NCI-H187 (cell line): ENCODE measurements around the gene TRIM50.
"Not testable (repeated sequence)": the region's sequence is repeated elsewhere in the genome, so short reads cannot be mapped to it uniquely, and the experiment has no call there.

Source experiments
- DNase-seq, 2 experiments: peaks; one replicate each; lab custom pipeline; 2025; lab: John Stamatoyannopoulos, UW

TRIM50 gene

DNA sequence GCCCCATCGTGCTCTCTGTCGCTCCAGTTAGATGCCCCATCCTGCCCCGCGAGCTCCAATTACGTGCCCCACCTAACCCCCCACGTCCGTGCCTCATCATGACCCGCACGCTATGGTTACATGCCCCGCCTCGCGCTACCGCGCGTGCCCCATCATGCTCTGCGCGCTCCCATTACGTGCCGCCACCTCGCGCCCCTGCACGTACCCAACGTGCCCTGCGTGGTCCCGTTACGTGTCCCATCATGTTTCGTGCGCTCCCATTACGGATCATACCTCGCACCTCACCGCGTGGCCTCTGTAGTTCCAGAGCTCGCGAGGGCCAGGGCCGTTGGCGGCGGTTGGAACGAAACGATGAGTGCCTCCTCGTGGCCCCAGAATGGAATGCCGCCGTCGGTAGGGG lies at the start of gene TRIM50, which contains the start of gene FKBP6:
Gene TRIM50 (minus strand): TSS at position 161 of the 400 bp plus-strand sequence. CDS start 3,295 bp downstream, outside the sequence.
Gene FKBP6 (plus strand): TSS at position 240 of the 400 bp plus-strand sequence. CDS start 268 bp downstream, outside the sequence.
- not testable (repeated sequence) for DNase-seq

DNA sequence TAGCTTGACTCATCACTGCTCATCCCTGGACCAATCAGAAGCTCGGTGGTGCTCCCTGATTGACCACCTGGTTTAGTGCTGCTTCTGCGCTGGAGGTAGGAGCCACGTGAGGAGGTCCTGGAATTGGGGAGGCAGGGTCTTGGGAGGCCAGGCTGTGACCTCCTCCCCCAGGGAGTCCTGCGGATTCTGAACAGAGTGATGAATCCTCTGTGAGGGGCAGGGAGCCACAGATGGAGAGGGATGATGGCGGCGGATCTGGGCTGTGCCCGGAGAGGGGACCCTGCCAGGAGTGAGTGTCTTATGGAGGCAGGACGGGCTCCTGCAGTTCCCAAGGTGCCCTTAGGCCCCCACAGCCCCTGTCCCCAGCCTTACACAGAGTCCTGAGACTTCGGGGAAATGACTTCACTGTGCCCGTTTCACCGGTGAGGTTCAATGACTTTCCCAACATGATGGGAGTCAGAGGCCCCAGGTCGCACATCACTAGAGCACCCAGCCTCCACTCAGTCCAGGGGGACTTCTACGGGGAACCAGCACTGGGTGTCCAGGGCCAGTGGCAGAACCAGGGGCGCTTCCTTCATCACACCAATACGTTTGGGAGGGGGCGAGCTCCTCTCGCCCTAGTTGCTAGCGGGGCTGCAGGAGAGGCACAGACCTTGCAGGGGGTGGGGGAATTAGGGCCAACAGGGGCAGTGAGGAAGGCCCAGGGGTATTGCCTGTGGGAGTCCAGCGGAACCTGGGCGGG lies 49.0 kb upstream of the TRIM50 start:
- no peak for DNase-seq

DNA sequence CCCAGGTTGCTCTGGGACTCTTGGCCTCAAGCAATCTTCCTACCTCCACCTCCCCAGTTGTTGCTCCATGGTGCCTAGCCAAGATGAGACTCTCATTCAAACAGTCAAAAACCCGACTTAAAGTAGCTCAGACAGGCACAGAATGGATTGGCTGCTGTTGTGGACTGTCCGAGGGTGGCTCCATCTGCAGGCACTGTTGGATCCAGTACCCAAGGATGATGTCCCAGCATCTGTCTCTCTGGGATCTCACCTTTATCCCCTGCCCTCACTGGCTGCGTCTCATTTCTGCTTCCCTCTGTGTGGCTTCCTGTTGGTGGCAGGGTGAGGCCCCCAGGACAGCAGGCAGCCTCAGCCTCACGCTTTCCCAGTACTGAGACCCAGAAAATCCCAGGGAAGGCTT lies 48.4 kb upstream of the TRIM50 start:
- not testable (repeated sequence) for DNase-seq

DNA sequence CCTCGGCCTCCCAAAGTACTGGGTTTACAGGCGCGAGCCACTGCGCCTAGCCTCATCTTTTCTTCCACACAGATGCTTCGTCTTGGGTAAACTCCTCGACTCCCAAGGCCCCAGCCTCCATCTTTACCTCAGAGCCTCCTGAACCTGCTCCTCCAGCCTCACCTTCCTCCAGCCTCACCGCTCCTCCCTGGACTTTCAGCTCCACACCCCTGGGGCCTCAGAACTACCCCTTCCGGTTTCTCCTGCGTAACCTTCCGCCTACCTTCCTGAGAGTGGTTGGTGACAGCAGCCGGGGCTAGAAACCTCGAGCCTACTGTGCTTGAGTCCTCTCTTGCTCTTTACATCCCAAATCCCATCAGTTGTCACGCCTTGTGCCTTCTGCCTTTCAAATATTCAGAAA lies 45.9 kb upstream of the TRIM50 start:
- no peak for DNase-seq

DNA sequence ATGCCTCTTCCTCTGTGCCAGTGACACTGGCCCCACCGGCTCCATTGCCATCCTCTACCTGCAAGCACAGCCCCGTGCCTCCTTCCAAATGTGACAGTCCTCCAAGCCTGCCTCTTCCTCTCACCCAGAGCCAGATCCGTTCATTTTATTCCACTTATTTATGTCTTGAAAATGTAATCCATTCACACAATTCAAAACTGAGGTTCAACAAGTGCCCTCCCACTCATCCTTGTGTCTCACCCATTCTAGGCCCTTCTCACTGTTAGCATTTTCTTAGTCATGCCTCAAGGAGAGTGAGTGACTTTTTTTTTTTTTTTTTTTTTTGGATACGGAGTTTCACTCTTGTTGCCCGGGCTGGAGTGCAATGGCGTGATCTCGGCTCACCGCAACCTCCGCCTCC lies 41.7 kb upstream of the TRIM50 start:
- no peak for DNase-seq

DNA sequence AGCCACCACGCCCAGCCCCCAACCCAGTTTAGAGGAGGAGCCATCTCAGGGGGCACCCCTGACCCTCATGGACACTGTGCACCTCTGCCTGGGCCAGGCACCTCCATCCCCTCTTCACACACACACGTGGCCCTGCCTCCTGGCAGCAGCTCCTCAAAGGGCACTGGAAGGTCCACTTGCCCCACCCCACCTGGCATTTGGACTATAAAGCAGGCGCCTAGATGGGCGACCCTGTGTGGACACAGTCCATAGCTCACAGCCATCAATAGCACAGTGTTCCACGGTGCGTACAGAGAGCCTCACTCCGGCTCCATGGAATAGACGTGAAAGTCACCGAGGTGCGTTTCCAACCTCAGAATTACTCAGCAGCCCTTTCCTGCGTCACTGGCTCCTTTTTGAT lies 41.1 kb upstream of the TRIM50 start:
- DNase-seq: no peak

DNA sequence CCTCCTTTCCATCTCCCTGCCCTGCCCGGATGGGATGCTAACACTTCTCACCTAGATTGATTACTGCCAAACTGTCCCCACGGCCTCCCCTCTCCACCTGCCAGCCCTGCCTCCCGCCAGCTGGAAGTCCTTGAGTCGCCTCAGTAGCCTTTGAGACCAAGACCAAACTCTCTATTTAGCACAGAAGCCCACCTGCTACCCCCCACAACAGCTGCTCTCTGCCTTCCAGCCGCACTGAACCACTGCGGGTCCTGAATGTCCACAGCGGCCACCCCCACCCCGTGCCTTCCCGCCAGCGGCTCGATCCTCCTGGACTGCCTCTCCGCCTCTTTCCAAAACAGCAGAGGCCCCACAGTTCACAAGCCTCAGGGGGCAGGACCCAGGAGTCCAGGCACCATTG lies 39.1 kb upstream of the TRIM50 start:
- DNase-seq: no peak

DNA sequence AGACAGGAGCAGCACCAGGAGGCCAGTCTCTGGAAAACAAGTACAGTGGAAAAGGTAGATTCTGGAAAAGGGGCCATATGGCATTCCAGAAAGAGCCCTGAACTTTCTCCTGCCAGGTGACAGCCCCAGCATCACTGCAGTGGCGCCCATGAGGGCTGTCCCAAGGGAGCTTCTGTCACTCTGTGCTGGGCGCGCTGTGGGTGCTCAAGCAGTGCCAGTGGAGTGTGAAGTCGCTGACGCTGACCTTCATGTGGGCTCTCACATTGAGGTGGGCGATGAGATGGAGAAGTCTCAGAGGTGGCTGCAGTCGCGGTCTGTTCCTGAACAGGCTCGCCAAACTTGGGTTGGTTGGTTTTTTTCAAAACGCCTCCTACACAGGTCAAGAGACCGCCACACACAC lies 38.2 kb upstream of the TRIM50 start:
- DNase-seq: no peak

DNA sequence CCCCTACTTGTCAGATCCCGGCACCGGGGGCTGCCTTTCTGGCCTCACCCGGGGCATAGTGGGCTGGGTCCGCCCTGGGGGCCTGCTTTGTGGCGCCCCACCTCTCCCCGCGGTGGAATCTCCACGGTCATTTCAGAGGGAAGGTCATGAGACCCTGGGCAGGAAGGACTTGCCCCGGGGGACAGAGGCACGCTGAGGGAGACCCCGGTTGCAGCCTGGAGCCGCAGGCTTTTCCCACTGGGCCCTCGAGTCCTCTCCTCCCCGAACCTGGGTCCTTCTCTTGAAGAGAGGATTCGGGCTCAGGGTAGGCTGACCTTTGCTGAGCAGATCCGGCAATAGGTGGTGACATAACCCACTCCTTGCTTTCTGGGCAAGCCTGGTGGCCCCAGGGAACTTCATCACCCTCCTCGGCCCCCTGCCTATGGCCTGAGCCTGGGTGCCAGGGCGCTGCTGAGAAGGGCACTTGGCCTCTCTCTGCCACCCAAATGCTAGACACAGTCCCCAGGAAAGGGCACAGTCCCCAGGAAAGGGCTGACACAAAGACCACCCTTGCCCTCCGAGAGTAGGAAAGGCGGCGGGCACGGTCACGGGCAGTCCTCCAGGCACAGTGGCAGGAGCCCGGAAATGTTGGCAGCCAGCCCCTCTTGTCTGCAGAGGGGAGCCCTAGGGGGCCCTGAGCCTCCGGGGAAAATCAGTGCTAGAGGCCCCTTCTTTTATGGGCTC lies 36.3 kb upstream of the TRIM50 start:
- no peak for DNase-seq

DNA sequence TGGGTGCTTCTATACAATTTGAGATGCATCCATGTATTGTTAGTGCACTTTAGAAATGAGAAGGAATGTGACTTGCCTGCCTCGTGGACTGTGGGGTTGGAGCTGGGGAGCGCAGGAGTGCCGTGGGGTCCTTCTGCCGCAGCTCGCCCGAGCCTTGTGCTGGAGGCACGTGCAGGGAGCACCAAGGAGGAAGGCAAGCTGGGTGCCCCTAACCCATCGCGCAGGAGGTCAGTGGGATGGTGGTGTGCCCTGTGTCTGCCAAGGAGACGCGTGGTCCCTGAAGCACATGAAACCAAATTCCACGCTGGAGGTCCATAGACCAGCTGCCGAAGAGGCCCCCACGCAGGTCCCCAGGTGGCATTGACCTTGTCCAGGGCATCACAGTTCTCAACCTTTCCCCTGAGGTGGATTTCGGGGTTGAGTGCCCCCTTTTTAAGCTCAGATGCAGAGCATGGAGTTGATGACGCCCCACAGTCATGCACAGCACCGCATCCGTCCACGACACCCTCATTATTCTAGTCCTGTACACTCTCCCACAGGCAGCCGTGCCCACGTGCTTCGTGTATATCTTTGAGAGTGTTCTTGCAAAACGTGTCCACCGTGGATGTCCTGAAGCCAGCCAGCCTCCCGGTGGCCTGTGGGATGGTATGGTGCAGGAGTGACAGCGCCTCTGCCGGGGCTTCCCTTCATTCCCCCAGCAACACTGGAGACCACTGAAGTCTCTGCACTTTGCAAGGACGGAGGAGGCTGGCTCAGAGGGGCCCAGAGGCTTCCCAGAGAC lies 35.5 kb upstream of the TRIM50 start:
- DNase-seq: no peak

DNA sequence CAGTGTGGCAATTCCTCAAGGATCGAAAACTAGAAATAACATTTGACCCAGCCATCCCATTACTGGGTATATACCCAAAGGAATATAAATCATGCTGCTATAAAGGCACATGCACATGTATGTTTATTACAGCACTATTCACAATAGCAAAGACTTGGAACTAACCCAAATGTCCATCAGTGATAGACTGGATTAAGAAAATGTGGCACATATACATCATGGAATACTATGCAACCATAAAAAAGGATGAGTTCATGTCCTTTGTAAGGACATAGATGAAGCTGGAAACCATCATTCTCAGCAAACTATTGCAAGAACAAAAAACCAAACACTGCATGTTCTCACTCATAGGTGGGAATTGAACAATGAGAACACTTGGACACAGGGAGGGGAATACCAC lies 32.7 kb upstream of the TRIM50 start:
- not testable (repeated sequence) for DNase-seq

DNA sequence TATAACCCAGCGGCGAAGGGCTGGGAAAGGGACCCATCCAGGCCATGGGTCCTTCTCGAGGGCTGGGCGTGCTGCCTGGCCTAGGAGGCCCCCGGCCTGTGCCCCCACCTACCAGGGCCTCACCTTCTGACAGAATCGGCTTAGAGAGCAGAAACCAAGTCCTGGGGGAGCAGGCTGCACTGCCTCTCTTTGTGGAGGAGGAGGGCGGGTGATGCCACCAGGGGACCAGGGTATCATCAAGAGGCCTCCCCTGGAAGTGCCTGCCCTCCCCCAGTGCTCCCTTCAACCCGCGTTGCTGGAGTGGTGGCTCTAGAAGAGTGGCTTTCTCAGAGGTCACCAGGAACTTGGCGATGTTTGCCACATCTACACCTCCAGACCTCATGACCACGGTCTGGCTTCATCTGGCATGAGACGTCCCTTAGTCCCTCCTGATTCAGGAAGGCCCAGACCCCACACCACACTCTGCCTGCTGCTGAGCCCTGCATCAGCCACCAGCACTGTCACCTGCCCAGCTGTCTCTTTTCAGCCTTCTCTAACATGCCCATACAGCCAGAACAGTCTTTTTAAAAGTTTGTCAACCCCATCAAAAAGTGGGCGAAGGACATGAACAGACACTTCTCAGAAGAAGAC lies 32.0 kb upstream of the TRIM50 start:
- no peak for DNase-seq

DNA sequence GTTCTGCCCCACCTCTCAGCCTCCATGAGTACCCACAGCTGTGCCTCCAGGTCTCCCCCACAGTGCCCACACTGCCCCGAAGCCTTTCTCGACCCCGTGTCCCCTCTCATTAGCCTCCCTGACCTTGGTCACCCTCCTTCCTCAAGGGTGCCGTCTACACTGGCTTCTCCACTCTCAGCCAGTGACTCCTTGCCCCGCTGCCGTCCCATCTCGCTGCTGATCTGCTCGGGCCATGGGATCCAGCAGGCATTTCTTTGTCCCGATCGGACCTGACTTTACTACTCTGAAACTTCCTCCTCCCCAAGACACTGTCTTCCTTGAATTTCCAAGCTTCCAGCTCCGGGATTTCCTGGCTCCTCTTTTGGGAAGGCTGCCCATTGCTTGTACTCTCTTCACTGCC lies 31.4 kb upstream of the TRIM50 start:
- no peak for DNase-seq

DNA sequence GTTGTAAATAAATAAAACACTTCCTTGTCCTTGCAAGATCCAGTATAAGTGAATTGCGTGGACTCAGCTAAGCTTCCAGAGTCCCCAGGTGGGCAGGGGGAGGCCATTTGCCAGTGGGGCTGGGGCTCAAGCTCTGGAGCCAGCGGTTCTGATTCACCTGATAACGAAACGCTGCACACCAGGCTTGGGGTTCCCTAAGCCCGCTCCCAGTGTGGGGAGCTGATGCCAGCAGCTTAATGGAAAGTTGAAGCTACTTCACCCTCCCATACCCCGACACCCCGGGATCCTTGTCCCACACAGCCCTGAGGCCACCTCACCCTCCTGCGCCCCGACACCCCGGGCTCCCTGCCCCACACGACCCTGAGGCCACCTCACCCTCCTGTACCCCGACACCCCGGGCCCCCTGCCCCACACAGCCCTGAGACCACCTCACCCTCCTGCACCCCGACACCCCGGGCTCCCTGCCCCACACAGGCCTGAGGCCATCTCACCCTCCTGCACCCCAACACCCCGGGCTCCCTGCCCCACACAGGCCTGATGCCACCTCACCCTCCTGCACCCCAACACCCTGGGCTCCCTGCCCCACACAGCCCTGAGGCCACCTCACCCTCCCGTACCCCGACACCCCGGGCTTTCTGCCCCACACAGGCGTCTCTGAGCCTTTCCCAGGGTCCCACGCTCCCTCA lies 30.9 kb upstream of the TRIM50 start:
- no peak for DNase-seq

DNA sequence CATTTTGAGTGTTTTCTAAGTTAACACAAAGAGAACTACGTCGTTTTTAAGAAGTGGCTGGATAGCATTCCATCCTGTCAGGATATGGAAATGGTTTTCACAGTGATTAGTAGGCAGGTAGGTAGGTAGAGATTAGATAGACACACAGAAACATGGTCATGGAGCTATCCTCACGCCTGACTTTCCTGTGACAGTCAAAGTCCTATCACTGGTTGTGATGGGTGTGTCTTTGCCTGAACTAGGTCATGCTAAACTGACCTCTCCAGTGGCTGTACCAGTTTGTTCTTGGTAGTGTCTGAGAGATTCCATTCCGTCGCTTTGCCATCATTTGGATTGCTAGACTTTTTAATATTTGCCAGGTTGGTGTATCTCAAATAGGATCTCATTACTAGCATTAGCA lies 28.3 kb upstream of the TRIM50 start:
- DNase-seq: no peak

DNA sequence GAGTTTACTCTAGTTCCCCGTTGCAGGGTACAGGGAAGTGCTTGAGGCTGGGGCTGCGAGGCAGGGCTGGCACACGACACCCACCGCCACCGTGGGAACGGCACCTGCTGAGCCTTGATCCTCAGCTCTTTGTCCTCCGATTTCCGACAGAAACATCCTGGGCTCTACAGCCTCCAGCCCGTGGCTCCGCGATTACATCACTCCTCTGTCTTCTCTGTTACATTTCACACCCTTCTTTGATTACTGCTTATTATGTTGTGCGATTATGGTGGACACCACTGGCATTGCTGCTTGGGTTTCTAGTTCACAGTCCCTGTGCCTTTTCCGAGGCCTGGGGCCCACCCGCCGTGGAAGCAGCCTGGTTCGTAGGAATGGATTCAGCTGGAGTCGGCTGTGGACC lies 26.9 kb upstream of the TRIM50 start:
- DNase-seq: no peak

DNA sequence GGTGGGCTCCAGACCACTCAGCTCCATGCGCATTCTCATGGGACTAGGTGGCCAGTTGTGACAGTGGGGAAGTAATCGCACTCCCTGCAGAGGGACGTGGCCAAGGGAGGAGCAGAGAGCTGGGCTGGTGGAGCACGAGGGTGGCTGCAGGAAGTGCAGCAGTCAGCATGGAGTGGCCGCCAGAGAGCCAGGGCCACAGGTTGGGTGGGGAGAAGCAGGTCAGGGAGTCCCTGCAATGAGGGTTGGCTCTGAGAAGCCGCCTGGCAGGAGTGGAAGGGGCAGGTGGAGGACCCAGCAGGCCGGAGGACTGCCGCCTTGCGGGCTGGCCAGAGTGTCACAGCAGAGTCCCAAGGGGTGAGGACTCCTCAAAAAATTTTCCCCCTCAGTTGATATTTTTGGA lies 26.3 kb upstream of the TRIM50 start:
- DNase-seq: no peak

DNA sequence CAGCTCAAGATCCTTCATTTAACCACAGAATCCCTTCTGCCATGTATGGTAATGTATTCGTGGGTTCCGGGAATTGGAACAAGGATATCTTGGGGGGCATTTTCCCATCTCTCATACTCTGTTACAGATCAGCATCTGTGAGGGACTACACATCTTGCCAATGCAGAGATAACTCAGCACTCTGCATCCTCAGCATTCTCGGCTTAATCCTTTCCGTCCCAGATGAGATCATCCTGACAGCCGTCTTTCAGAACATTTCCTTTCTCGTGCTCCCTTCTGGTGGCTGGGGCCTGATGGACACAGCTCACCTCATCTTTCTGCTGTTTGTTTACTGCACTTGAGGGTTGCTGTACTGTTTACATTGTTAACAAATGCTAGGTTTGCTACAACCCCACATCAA lies 25.4 kb upstream of the TRIM50 start:
- no peak for DNase-seq

DNA sequence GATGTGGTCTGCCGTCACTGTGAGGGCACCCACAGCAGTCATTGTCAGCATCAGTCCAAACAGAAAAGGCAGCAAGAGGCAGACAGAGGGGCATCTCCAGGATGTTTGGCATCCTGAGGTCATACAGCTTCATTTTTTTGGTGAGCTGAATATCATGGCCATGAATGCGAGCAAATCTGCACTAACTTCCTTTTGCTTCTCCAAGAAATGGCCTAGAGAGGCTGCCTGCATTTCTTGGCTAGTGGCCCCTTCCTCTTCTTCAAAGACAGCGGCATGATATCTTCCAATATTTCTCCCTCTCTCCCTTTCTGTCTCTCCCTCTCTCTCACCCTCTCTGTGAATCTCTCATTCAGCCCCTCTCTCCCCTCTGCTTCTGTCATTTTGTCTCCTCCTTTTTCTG lies 24.9 kb upstream of the TRIM50 start:
- DNase-seq: no peak

DNA sequence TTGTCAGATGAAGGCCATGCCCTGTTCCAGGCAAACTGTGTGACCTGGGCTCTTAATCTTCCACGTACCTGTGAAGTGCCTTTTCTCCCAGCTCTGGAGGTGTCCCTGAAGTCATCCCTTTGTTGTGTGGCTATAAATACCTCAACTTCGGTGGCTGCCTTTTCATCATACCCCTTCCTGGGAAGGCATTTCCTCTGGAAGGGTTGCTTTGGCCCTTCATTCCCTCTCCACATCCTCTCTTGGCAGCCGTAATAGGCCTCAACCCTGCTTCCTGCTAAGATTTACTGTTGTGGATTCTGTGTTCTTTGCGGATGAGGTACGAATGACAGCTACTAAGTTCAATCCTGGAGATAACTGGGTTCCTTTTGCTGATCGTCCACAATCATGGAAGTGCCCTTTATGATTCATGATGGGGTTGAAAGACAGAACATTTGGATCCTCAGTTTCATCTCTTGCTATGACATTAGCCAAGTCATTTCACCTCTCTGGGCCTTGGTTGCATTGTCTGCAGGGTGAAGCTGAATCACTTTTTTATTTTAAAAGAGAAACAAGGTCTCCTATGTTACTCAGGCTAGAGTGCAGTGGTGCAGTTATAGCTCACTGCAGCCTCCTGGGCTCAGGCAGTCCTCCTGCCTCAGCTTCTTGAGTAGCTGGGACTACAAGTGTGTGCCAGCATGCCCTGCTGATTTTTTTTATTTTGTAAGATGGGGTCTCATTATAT lies 23.7 kb upstream of the TRIM50 start:
- DNase-seq: no peak
